ENCODE measurements around the gene RPS6KA5.

- TF ChIP-seq, protein P1, sequence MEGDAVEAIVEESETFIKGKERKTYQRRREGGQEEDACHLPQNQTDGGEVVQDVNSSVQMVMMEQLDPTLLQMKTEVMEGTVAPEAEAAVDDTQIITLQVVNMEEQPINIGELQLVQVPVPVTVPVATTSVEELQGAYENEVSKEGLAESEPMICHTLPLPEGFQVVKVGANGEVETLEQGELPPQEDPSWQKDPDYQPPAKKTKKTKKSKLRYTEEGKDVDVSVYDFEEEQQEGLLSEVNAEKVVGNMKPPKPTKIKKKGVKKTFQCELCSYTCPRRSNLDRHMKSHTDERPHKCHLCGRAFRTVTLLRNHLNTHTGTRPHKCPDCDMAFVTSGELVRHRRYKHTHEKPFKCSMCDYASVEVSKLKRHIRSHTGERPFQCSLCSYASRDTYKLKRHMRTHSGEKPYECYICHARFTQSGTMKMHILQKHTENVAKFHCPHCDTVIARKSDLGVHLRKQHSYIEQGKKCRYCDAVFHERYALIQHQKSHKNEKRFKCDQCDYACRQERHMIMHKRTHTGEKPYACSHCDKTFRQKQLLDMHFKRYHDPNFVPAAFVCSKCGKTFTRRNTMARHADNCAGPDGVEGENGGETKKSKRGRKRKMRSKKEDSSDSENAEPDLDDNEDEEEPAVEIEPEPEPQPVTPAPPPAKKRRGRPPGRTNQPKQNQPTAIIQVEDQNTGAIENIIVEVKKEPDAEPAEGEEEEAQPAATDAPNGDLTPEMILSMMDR (IDR thresholded peaks at IDR 0.05; ENCODE audit: low read length) = no peak
- no peak for TF ChIP-seq EZH2phosphoT487 (IDR thresholded peaks at IDR 0.05; ENCODE audit: low read length)
Observed at GRCh38 chr14:90864741-90865140, 195.7 kb downstream of the RPS6KA5 start.
